Skeletal muscle satellite cell (primary cell): Measurements from ENCODE around the gene NECAB3. TPM values are rescaled to one million over a fixed set of nuclear protein-coding genes. Genes with fewer than 3 reads are reported as not detected.

ENCODE experiments used
- H3K27me3 ChIP-seq: 2 replicates; pipeline ENCODE4 v1.7.0; 2013; ENCODE audit warnings: low read length; ENCODE audit not compliant: control insufficient read depth, insufficient read depth
- H3K36me3 ChIP-seq: 2 replicates; pipeline ENCODE4 v1.7.0; 2013; ENCODE audit warnings: mild to moderate bottlenecking, control low read depth, low read length; ENCODE audit not compliant: insufficient read depth
- H3K4me1 ChIP-seq: 2 replicates; pipeline ENCODE4 v1.7.0; 2013; ENCODE audit warnings: low read length; ENCODE audit not compliant: control insufficient read depth, insufficient read depth
- H3K4me2 ChIP-seq: 2 replicates; pipeline ENCODE4 v1.7.0; 2013; ENCODE audit warnings: mild to moderate bottlenecking, low read length
- H3K4me3 ChIP-seq: 2 replicates; pipeline ENCODE4 v1.7.0; 2013; ENCODE audit warnings: low read length
- H3K9ac ChIP-seq: 2 replicates; pipeline ENCODE4 v1.7.0; 2013; ENCODE audit warnings: mild to moderate bottlenecking, low read depth, low read length, moderate library complexity
- H3K9me3 ChIP-seq: replicated peaks from 2 replicates; pipeline ENCODE4 v1.7.0; 2013; ENCODE audit warnings: mild to moderate bottlenecking, control low read depth, low read length
- total RNA-seq: library from RNA; depleted of rRNA; stranded (reverse); fragments of >200 nt; gene quantifications from 2 replicates; pipeline ENCODE4 v1.2.3, GENCODE V29; 2012; rRNA removed

Gene NECAB3
- total RNA-seq, result 11.4 and 12.7 TPM in 2 replicates

GRCh38 chr20:33674294-33675135 lies at the start of gene NECAB3:
TSS of gene NECAB3 (minus strand) at chr20:33674428. CDS start at chr20:33674352, 76 bp downstream.
- Histone ChIP-seq H3K9me3 (no peaks in the 10 kb centered on the region), H3K4me2 (peak within 1 kb of the TSS; percentile 89), H3K4me1 (peaks cover 33% of the 10 kb centered on the region), H3K36me3 (peaks cover 8% of the 10 kb centered on the region), H3K27me3 (no peaks in the 10 kb centered on the region), H3K4me3 (peak within 1 kb of the TSS; percentile 69), H3K9ac (peak within 1 kb of the TSS; percentile 69)

GRCh38 chr20:33721391-33722140 lies 47.3 kb upstream of the NECAB3 start:
- H3K27me3 ChIP-seq, result no peaks in the 10 kb centered on the region
- peaks cover 7% of the 10 kb centered on the region for H3K4me1 ChIP-seq

GRCh38 chr20:33719989-33720709 lies 45.9 kb upstream of the NECAB3 start, which contains the start of gene PXMP4:
TSS of gene PXMP4 (minus strand) at chr20:33720310. CDS start at chr20:33720207, 103 bp downstream.
- Histone ChIP-seq H3K4me3 (peak within 1 kb of the TSS; percentile 75), H3K4me2 (peak within 1 kb of the TSS; percentile 80), H3K9ac (peak within 1 kb of the TSS; percentile 66), H3K27me3 (no peaks in the 10 kb centered on the region), H3K4me1 (peaks cover 7% of the 10 kb centered on the region), H3K36me3 (no peaks in the 10 kb centered on the region), H3K9me3 (no peaks in the 10 kb centered on the region)

More at GRCh38 chr20:33721391-33722140, 47.3 kb upstream of the NECAB3 start:
- Histone ChIP-seq H3K4me2 (no peak overlapping the region), H3K9ac (no peak overlapping the region), H3K4me3 (no peak overlapping the region), H3K36me3 (no peaks in the 10 kb centered on the region), H3K9me3 (no peaks in the 10 kb centered on the region)

- H3K36me3 ChIP-seq, result no peaks in the 10 kb centered on the region
- no peaks in the 10 kb centered on the region for H3K27me3 ChIP-seq
- H3K4me1 ChIP-seq, result peaks cover 7% of the 10 kb centered on the region
- H3K4me2 ChIP-seq, result peak overlapping the region; percentile 80
- H3K9ac ChIP-seq, result peak overlapping the region; percentile 66
- no peaks in the 10 kb centered on the region for H3K9me3 ChIP-seq
- peak overlapping the region; percentile 75 for H3K4me3 ChIP-seq
These were observed 45.2 kb upstream of the NECAB3 start for GRCh38 chr20:33719277-33719988.

GRCh38 chr20:33716498-33716897 lies 42.3 kb upstream of the NECAB3 start:
- Histone ChIP-seq H3K4me1 (peaks cover 7% of the 10 kb centered on the region), H3K9me3 (no peaks in the 10 kb centered on the region), H3K36me3 (no peaks in the 10 kb centered on the region), H3K4me2 (no peak overlapping the region), H3K4me3 (no peak overlapping the region), H3K27me3 (no peaks in the 10 kb centered on the region), H3K9ac (no peak overlapping the region)

GRCh38 chr20:33713865-33714367 lies 39.7 kb upstream of the NECAB3 start:
- H3K4me2 ChIP-seq, result no peak overlapping the region
- H3K9ac ChIP-seq, result no peak overlapping the region
- no peaks in the 10 kb centered on the region for H3K4me1 ChIP-seq
- H3K4me3 ChIP-seq, result no peak overlapping the region
- H3K27me3 ChIP-seq, result no peaks in the 10 kb centered on the region
- H3K9me3 ChIP-seq, result no peaks in the 10 kb centered on the region
- peaks cover 7% of the 10 kb centered on the region for H3K36me3 ChIP-seq

GRCh38 chr20:33711446-33711738 lies 37.2 kb upstream of the NECAB3 start:
- Histone ChIP-seq H3K27me3 (no peaks in the 10 kb centered on the region), H3K9ac (no peak overlapping the region), H3K4me1 (no peaks in the 10 kb centered on the region), H3K4me3 (no peak overlapping the region), H3K36me3 (peaks cover 10% of the 10 kb centered on the region), H3K9me3 (no peaks in the 10 kb centered on the region), H3K4me2 (no peak overlapping the region)

- no peak overlapping the region for H3K9ac ChIP-seq
- H3K4me3 ChIP-seq, result no peak overlapping the region
- H3K9me3 ChIP-seq, result no peaks in the 10 kb centered on the region
- no peak overlapping the region for H3K4me2 ChIP-seq
- no peaks in the 10 kb centered on the region for H3K27me3 ChIP-seq
- peaks cover 10% of the 10 kb centered on the region for H3K36me3 ChIP-seq
- no peaks in the 10 kb centered on the region for H3K4me1 ChIP-seq
These were observed 36.6 kb upstream of the NECAB3 start for GRCh38 chr20:33710681-33711445.

- Histone ChIP-seq H3K4me3 (no peak overlapping the region), H3K4me2 (no peak overlapping the region), H3K9ac (no peak overlapping the region), H3K27me3 (no peaks in the 10 kb centered on the region), H3K36me3 (peaks cover 10% of the 10 kb centered on the region), H3K4me1 (no peaks in the 10 kb centered on the region), H3K9me3 (no peaks in the 10 kb centered on the region)
These were observed 35.8 kb upstream of the NECAB3 start for GRCh38 chr20:33709905-33710541.

GRCh38 chr20:33709398-33709797 lies 35.2 kb upstream of the NECAB3 start:
- H3K4me3 ChIP-seq, result no peak overlapping the region
- no peaks in the 10 kb centered on the region for H3K4me1 ChIP-seq
- H3K36me3 ChIP-seq, result peaks cover 10% of the 10 kb centered on the region
- no peaks in the 10 kb centered on the region for H3K9me3 ChIP-seq
- no peak overlapping the region for H3K9ac ChIP-seq
- H3K4me2 ChIP-seq, result no peak overlapping the region
- no peaks in the 10 kb centered on the region for H3K27me3 ChIP-seq
